ENCODE results near the gene SLC39A1.
"Not testable (repeated sequence)": the region's sequence is repeated elsewhere in the genome, so short reads cannot be mapped to it uniquely, and the experiment has no call there.

SLC39A1 gene

GRCh38 chr1:153922076-153922971 lies 41.0 kb downstream of the SLC39A1 start:
- Mint-ChIP-seq H3K9me3 (no peaks in the 10 kb centered on the region), H3K27me3 (no peaks in the 10 kb centered on the region), H3K4me1 (ENCODE audit: low read depth) (peaks cover 48% of the 10 kb centered on the region), H3K4me3 (peak overlapping the region; percentile 95), H3K27ac (peak overlapping the region; percentile 92), H3K36me3 (ENCODE audit: low read depth) (peaks cover 28% of the 10 kb centered on the region)
- intact Hi-C loops (cut with micrococcal nuclease): loop anchor here (5.0 to 10.0 kb wide), 2 partner anchors 65 to 118 kb away; partner anchors contain the start of gene RAB13

DNA sequence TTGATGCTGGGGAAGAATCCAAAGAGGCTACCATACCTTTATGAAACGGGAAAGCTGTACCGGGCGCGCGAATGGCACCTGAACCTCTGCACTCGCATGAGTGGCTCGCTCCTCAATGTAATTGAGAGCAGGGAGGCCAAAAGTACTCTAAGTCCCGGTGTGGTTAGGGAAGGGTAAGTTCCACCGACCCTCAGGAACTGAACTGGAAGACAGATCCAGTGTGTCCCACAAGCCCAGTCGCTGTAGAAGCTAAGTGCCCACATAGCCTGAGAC lies 41.6 kb downstream of the SLC39A1 start:
- peak overlapping the region; percentile 95 for H3K4me3 Mint-ChIP-seq
- peaks cover 32% of the 10 kb centered on the region for H3K36me3 Mint-ChIP-seq (ENCODE audit: low read depth)
- no peaks in the 10 kb centered on the region for H3K27me3 Mint-ChIP-seq
- no peaks in the 10 kb centered on the region for H3K9me3 Mint-ChIP-seq
- H3K27ac Mint-ChIP-seq: peak overlapping the region; percentile 92
- H3K4me1 Mint-ChIP-seq (ENCODE audit: low read depth): peaks cover 48% of the 10 kb centered on the region
- intact Hi-C loops (cut with micrococcal nuclease): loop anchor here (5.0 to 10.0 kb wide), 2 partner anchors 66 to 117 kb away; partner anchors contain the start of gene RAB13

- H3K27ac Mint-ChIP-seq: peak overlapping the region; percentile 92
- peaks cover 36% of the 10 kb centered on the region for H3K36me3 Mint-ChIP-seq (ENCODE audit: low read depth)
- no peaks in the 10 kb centered on the region for H3K27me3 Mint-ChIP-seq
- peak overlapping the region; percentile 95 for H3K4me3 Mint-ChIP-seq
- peaks cover 51% of the 10 kb centered on the region for H3K4me1 Mint-ChIP-seq (ENCODE audit: low read depth)
- intact Hi-C loops (cut with micrococcal nuclease): loop anchor here (5.0 to 10.0 kb wide), 2 partner anchors 66 to 116 kb away; partner anchors contain the start of gene RAB13
- no peaks in the 10 kb centered on the region for H3K9me3 Mint-ChIP-seq
These were observed 42.1 kb downstream of the SLC39A1 start for GRCh38 chr1:153921080-153921802.

GRCh38 chr1:153919876-153920852 lies 43.2 kb downstream of the SLC39A1 start:
- H3K9me3 Mint-ChIP-seq: no peaks in the 10 kb centered on the region
- peaks cover 46% of the 10 kb centered on the region for H3K36me3 Mint-ChIP-seq (ENCODE audit: low read depth)
- H3K27ac Mint-ChIP-seq: peak overlapping the region; percentile 92
- peaks cover 55% of the 10 kb centered on the region for H3K4me1 Mint-ChIP-seq (ENCODE audit: low read depth)
- no peaks in the 10 kb centered on the region for H3K27me3 Mint-ChIP-seq
- peak overlapping the region; percentile 30 for H3K4me3 Mint-ChIP-seq
- intact Hi-C loops (cut with micrococcal nuclease): loop anchor here (5.0 to 10.0 kb wide), 2 partner anchors 67 to 115 kb away; partner anchors contain the start of gene RAB13

- peaks cover 46% of the 10 kb centered on the region for H3K36me3 Mint-ChIP-seq (ENCODE audit: low read depth)
- H3K27me3 Mint-ChIP-seq: no peaks in the 10 kb centered on the region
- H3K4me3 Mint-ChIP-seq: no peak overlapping the region
- H3K9me3 Mint-ChIP-seq: no peaks in the 10 kb centered on the region
- H3K4me1 Mint-ChIP-seq (ENCODE audit: low read depth): peaks cover 42% of the 10 kb centered on the region
- no peak overlapping the region for H3K27ac Mint-ChIP-seq
- intact Hi-C loops (cut with micrococcal nuclease): no loop called here
These were observed 47.0 kb downstream of the SLC39A1 start for GRCh38 chr1:153916297-153916696.

DNA sequence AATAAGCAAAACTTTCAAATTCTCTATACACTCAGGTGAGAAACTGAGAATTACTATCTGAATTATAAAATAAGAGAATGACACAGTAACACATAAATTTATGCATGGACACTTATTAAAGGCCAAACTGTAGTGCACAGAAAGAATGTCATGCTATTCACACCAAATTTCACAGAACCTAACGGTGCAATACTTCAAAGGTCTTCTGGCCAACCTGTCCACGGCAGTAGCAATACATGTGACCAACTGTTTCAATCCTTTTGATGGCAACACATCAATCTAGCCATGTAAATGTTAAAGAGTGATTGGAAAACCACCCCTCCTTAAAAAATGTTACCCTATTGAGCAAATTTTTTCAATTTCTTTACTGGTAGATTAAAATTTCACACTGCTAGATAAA lies 51.0 kb downstream of the SLC39A1 start:
- H3K9me3 Mint-ChIP-seq: no peaks in the 10 kb centered on the region
- no peak overlapping the region for H3K4me3 Mint-ChIP-seq
- H3K27me3 Mint-ChIP-seq: no peaks in the 10 kb centered on the region
- peaks cover 15% of the 10 kb centered on the region for H3K4me1 Mint-ChIP-seq (ENCODE audit: low read depth)
- intact Hi-C loops (cut with micrococcal nuclease): no loop called here
- H3K36me3 Mint-ChIP-seq (ENCODE audit: low read depth): peaks cover 52% of the 10 kb centered on the region
- no peak overlapping the region for H3K27ac Mint-ChIP-seq

DNA sequence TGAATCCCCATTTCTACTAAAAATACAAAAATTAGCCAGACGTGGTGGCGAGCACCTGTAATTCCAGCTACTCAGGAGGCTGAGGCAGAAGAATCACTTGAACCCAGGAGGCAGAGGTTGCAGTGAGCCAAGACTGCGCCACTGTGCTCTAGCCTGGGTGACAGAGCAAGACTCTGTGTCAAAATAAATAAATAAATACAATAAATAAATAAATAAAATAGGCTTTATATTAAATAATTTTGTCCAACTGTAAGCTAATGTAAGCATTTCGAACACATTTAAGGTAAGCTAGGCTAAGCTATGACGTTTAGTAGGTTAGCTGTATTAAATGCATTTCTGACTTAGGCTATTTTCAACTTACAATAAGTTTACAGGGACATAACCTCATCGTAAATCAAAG lies 52.8 kb downstream of the SLC39A1 start:
- Mint-ChIP-seq H3K4me1 (ENCODE audit: low read depth) (peaks cover 15% of the 10 kb centered on the region), H3K36me3 (ENCODE audit: low read depth) (peaks cover 51% of the 10 kb centered on the region)
- intact Hi-C loops (cut with micrococcal nuclease); H3K4me3 Mint-ChIP-seq; H3K27ac Mint-ChIP-seq; H3K9me3 Mint-ChIP-seq; H3K27me3 Mint-ChIP-seq: not testable (repeated sequence)
